SK-N-SH (cell line): ENCODE measurements around the gene CCDC148. TPM values are rescaled to one million over a fixed set of nuclear protein-coding genes. Genes with fewer than 3 reads are reported as not detected.

Source experiments
- CTCF ChIA-PET: fragments of 300-600, 350-600 bp; formaldehyde crosslinking; extraction: SDS; loops from one replicate; lab custom pipeline; 2021; lab: Yijun Ruan, JAX
- POLR2A ChIA-PET: fragments of 350-600 bp; sonication (Branson Sonifier 250); formaldehyde crosslinking; extraction: SDS; loops from one replicate; lab custom pipeline; 2020; ENCODE audit warnings: antibody characterized with exemption, inconsistent platforms; lab: Yijun Ruan, JAX
- DNase-seq: peaks from one replicate; pipeline ENCODE4 v3.0.0; 2012
- H2AFZ ChIP-seq: fragments of 200-600 bp; sonication (generic); 2 replicates; pipeline ENCODE4 v1.8.1; 2016; ENCODE audit warnings: antibody characterized with exemption, mild to moderate bottlenecking, low read depth
- H3F3A ChIP-seq: fragments of 200-600 bp; sonication (generic); replicated peaks from 2 replicates; pipeline ENCODE3; 2016; ENCODE audit warnings: antibody characterized with exemption, mild to moderate bottlenecking; ENCODE audit not compliant: insufficient read depth
- H3K27ac ChIP-seq, 2 experiments: fragments of 200-500 bp in 1 of 2; fragments of 200-600 bp in 1 of 2; sonication (Bioruptor generic) in 1 of 2; sonication (generic), shearing (Covaris generic) in 1 of 2; 2 replicates each; pipeline versions ENCODE4 v1.5.1 to v1.6.1; 2014 to 2016; ENCODE audit warnings: low read depth in 2 of 2, inconsistent platforms in 1 of 2, low read length in 1 of 2, mild to moderate bottlenecking in 1 of 2, mixed read lengths in 1 of 2
- H3K27me3 ChIP-seq: fragments of 200-600 bp; sonication (generic), shearing (Covaris generic); 2 replicates; pipeline ENCODE4 v1.6.1; 2016; ENCODE audit warnings: mixed run types; ENCODE audit not compliant: insufficient read depth
- H3K36me3 ChIP-seq, 2 experiments: fragments of 200-500 bp in 1 of 2; fragments of 200-600 bp in 1 of 2; sonication (Bioruptor generic) in 1 of 2; sonication (generic) in 1 of 2; replicated peaks in 1 of 2; 2 replicates each; pipeline versions ENCODE3 to v1.5.1; 2014 to 2016; ENCODE audit warnings: low read length in 1 of 2, mild to moderate bottlenecking in 1 of 2; ENCODE audit not compliant: insufficient read depth in 2 of 2, control insufficient read depth in 1 of 2
- H3K4me1 ChIP-seq, 2 experiments: fragments of 200-500 bp in 1 of 2; fragments of 200-600 bp in 1 of 2; sonication (Bioruptor generic) in 1 of 2; sonication (generic), shearing (Covaris generic) in 1 of 2; 2 replicates each; pipeline versions ENCODE4 v1.5.1 to v1.6.1; 2014 to 2016; ENCODE audit warnings: low read depth in 1 of 2, low read length in 1 of 2, mixed run types in 1 of 2; ENCODE audit not compliant: insufficient read depth in 2 of 2, control insufficient read depth in 1 of 2
- H3K4me2 ChIP-seq: fragments of 200-600 bp; sonication (generic), shearing (Covaris generic); 2 replicates; pipeline ENCODE4 v1.6.1; 2017; ENCODE audit warnings: mixed run types
- H3K4me3 ChIP-seq, 2 experiments: fragments of 200-500 bp in 1 of 2; fragments of 200-600 bp in 1 of 2; sonication (Bioruptor generic) in 1 of 2; sonication (generic), shearing (Covaris generic) in 1 of 2; 2 replicates each; pipeline versions ENCODE4 v1.5.1 to v1.8.1; 2014 to 2016; ENCODE audit warnings: low read depth in 2 of 2, inconsistent platforms in 1 of 2, low read length in 1 of 2, mild to moderate bottlenecking in 1 of 2, mixed read lengths in 1 of 2, moderate library complexity in 1 of 2
- H3K79me2 ChIP-seq: fragments of 200-600 bp; sonication (generic); 2 replicates; pipeline ENCODE4 v1.8.1; 2017; ENCODE audit warnings: mild to moderate bottlenecking; ENCODE audit not compliant: insufficient read depth
- H3K9ac ChIP-seq: fragments of 200-600 bp; sonication (generic); 2 replicates; pipeline ENCODE4 v1.6.1; 2017; ENCODE audit warnings: mixed run types
- H3K9me2 ChIP-seq: fragments of 200-600 bp; sonication (generic); 2 replicates; pipeline ENCODE4 v1.6.1; 2017; ENCODE audit warnings: mixed run types
- H3K9me3 ChIP-seq: fragments of 200-600 bp; sonication (generic); 2 replicates; pipeline ENCODE4 v1.6.1; 2017; ENCODE audit warnings: mixed run types, mild to moderate bottlenecking, moderate library complexity
- H4K20me1 ChIP-seq: fragments of 200-600 bp; sonication (generic); 2 replicates; pipeline ENCODE4 v1.6.1; 2017; ENCODE audit warnings: mild to moderate bottlenecking, mixed run types; ENCODE audit not compliant: insufficient read depth
- ELF1 ChIP-seq: IDR thresholded peaks from 2 replicates; pipeline ENCODE4 v1.4.0; 2012
- FOSL2 ChIP-seq: IDR thresholded peaks from 2 replicates; pipeline ENCODE4 v1.4.0; 2012; ENCODE audit warnings: low read depth, mild to moderate bottlenecking, moderate library complexity, borderline replicate concordance
- FOXJ3 ChIP-seq: sonication (generic); formaldehyde crosslinking; IDR thresholded peaks from 2 replicates; pipeline ENCODE4 v1.5.1; 2020; ENCODE audit warnings: mild to moderate bottlenecking, missing genetic modification reagents
- FOXM1 ChIP-seq: IDR thresholded peaks from 2 replicates; pipeline ENCODE4 v1.4.0; 2012; ENCODE audit warnings: low read depth, mild to moderate bottlenecking
- GABPA ChIP-seq: IDR thresholded peaks from 2 replicates; pipeline ENCODE4 v1.4.0; 2012; ENCODE audit warnings: low read depth, mild to moderate bottlenecking
- JUND ChIP-seq: IDR thresholded peaks from 2 replicates; pipeline ENCODE4 v1.4.0; 2012
- MEF2A ChIP-seq: IDR thresholded peaks from 2 replicates; pipeline ENCODE4 v1.4.0; 2012; ENCODE audit warnings: low read depth, borderline replicate concordance
- MXI1 ChIP-seq: IDR thresholded peaks from 2 replicates; pipeline ENCODE4 v1.6.1; 2012; ENCODE audit warnings: mild to moderate bottlenecking, low read depth, low read length, improper control_type of control experiment
- NFIC ChIP-seq: IDR thresholded peaks from 2 replicates; pipeline ENCODE4 v1.4.0; 2012; ENCODE audit warnings: borderline replicate concordance
- RCOR1 ChIP-seq: fragments of 150-350 bp; IDR thresholded peaks from 2 replicates; pipeline ENCODE4 v1.6.1; 2017; ENCODE audit warnings: antibody characterized with exemption, low read length
- REST ChIP-seq: IDR thresholded peaks from 2 replicates; pipeline ENCODE4 v1.6.1; 2012; ENCODE audit warnings: mild to moderate bottlenecking, low read depth, low read length, moderate library complexity
- SMC3 ChIP-seq: IDR thresholded peaks from 2 replicates; pipeline ENCODE4 v1.6.1; 2012; ENCODE audit warnings: low read depth, low read length, improper control_type of control experiment
- TCF12 ChIP-seq: IDR thresholded peaks from 2 replicates; pipeline ENCODE4 v1.4.0; 2012
- TEAD4 ChIP-seq: IDR thresholded peaks from 2 replicates; pipeline ENCODE4 v1.4.0; 2012; ENCODE audit warnings: mild to moderate bottlenecking, borderline replicate concordance; ENCODE audit not compliant: insufficient read depth
- USF1 ChIP-seq: IDR thresholded peaks from 2 replicates; pipeline ENCODE4 v1.4.0; 2012; ENCODE audit warnings: low read depth, borderline replicate concordance
- USF2 ChIP-seq: fragments of 150-350 bp; IDR thresholded peaks from 2 replicates; pipeline ENCODE4 v1.6.1; 2017; ENCODE audit warnings: antibody characterized with exemption, low read length, low read depth, borderline replicate concordance
- YY1 ChIP-seq: IDR thresholded peaks from 2 replicates; pipeline ENCODE4 v1.4.0; 2012; ENCODE audit warnings: low read depth, mild to moderate bottlenecking
- WGBS: methylation state at CpG from one replicate; pipeline ENCODE4 v1.1.6; 2017; ENCODE audit warnings: low lambda C conversion rate; 5-methylcytosine and 5-hydroxymethylcytosine counted together
- polyA plus RNA-seq, 3 experiments: library from polyadenylated mRNA; depleted of rRNA; stranded (reverse); fragments of >200 nt; gene quantifications; 2 replicates each; pipeline ENCODE4 v1.2.3, GENCODE V29; 2012
- TF ChIP-seq, protein P1 (sequence below): IDR thresholded peaks from 2 replicates; pipeline ENCODE4; 2012

The CCDC148 gene
- polyA plus RNA-seq, 1 of the 3 experiments (the other 2 are of a cell fraction): 0.18 TPM

- TF ChIP-seq USF2 (no peak), MXI1 (no peak)
These were observed 46.4 kb downstream of the CCDC148 start (continued) for GRCh38 chr2:158410132-158410531.

- no peaks in the 10 kb centered on the region for H4K20me1 ChIP-seq
- H3K9me2 ChIP-seq: no peaks in the 10 kb centered on the region
- WGBS: 57% methylated on average over 3 of the region's 3 CpGs
- ChIA-PET POLR2A (interaction anchor here (0.6 kb wide), 1 partner anchor 35 kb away, joined by 4 read pairs; no protein-coding TSS in a partner anchor), CTCF (interaction anchor here (0.6 to 1.0 kb wide), 2 partner anchors 10 to 92 kb away, joined by 3 to 4 read pairs; no protein-coding TSS in a partner anchor)
- no peak for TF ChIP-seq MXI1
- TF ChIP-seq REST: no peak
- TF ChIP-seq GABPA: no peak
- TF ChIP-seq MEF2A: no peak
- TF ChIP-seq FOXM1: no peak
- no peak for TF ChIP-seq FOSL2
- TF ChIP-seq SMC3: no peak
- TF ChIP-seq NFIC: no peak
- no peak for TF ChIP-seq TEAD4
- TF ChIP-seq ELF1: no peak
- TF ChIP-seq USF1: no peak
- TF ChIP-seq FOXJ3 (CRISPR knock-in tag): no peak
- TF ChIP-seq, protein P1, sequence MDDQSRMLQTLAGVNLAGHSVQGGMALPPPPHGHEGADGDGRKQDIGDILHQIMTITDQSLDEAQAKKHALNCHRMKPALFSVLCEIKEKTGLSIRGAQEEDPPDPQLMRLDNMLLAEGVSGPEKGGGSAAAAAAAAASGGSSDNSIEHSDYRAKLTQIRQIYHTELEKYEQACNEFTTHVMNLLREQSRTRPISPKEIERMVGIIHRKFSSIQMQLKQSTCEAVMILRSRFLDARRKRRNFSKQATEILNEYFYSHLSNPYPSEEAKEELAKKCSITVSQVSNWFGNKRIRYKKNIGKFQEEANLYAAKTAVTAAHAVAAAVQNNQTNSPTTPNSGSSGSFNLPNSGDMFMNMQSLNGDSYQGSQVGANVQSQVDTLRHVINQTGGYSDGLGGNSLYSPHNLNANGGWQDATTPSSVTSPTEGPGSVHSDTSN: no peak
- TF ChIP-seq TCF12: no peak
- TF ChIP-seq JUND: no peak
- TF ChIP-seq RCOR1: no peak
- no peak for TF ChIP-seq YY1
- no peak for DNase-seq
- H2AFZ ChIP-seq: no peak overlapping the region
- H3K79me2 ChIP-seq: no peaks in the 10 kb centered on the region
- H3K4me3 ChIP-seq: no peak overlapping the region
- H3K9me3 ChIP-seq: no peaks in the 10 kb centered on the region
- H3F3A ChIP-seq: no peaks in the 10 kb centered on the region
- no peaks in the 10 kb centered on the region for H3K36me3 ChIP-seq
- no peaks in the 10 kb centered on the region for H3K27me3 ChIP-seq
- no peak overlapping the region for H3K27ac ChIP-seq
- no peak overlapping the region for H3K9ac ChIP-seq
- no peaks in the 10 kb centered on the region; a peak in 1 of 4 replicates for H3K4me1 ChIP-seq
- no peak overlapping the region for H3K4me2 ChIP-seq
These were observed 49.5 kb downstream of the CCDC148 start for GRCh38 chr2:158407031-158407430.
